ENCODE measurements around the gene SATL1. TPM values are rescaled to one million over a fixed set of nuclear protein-coding genes. Genes with fewer than 3 reads are reported as not detected.
"Not testable (repeated sequence)": the region's sequence is repeated elsewhere in the genome, so short reads cannot be mapped to it uniquely, and the experiment has no call there.

SATL1 gene
- total and polyA plus RNA-seq, 2 donors from 2014 or later, result 0.22 TPM; not detected in 1

- peak; percentile 96 for FAIRE-seq
- peak in 3 of 5 donors; percentile 9 to 33 (median 16) for DNase-seq
- peak; percentile 44 for TF ChIP-seq CTCF (IDR thresholded peaks at IDR 0.05; ENCODE audit: borderline replicate concordance, extremely low read depth, insufficient read depth)
Observed at GRCh38 chrX:85084770-85085393, 158.7 kb downstream of the SATL1 start.

GRCh38 chrX:85077247-85077646 lies 166.3 kb downstream of the SATL1 start:
- H3K9ac ChIP-seq (ENCODE audit: low read length in 3 of 3); H3K9me3 ChIP-seq (ENCODE audit: control insufficient read depth in 2 of 3, insufficient read depth in 1 of 3, low read length in 3 of 3); H3K27ac ChIP-seq (ENCODE audit: low read depth in 2 of 2, low read length in 2 of 2); H3K27me3 ChIP-seq (ENCODE audit: control insufficient read depth, insufficient read depth, low read length); intact Hi-C loops (cut with DNase I); H3K4me1 ChIP-seq (ENCODE audit: control insufficient read depth in 2 of 3, insufficient read depth in 2 of 3, low read depth in 1 of 3, low read length in 3 of 3); DNase-seq; FAIRE-seq; H3K36me3 ChIP-seq (ENCODE audit: control insufficient read depth in 2 of 3, insufficient read depth in 3 of 3, low read length in 3 of 3); H3K4me3 ChIP-seq (ENCODE audit: low read length in 3 of 3): not testable (repeated sequence)

More at GRCh38 chrX:85084770-85085393, 158.7 kb downstream of the SATL1 start:
- Histone ChIP-seq H3K4me3 (ENCODE audit: low read length in 3 of 3) (no peak overlapping the region), H3K36me3 (ENCODE audit: control insufficient read depth in 2 of 3, insufficient read depth in 3 of 3, low read length in 3 of 3) (peaks cover 0 to 3% (median 0%) of the 10 kb centered on the region in 3 donors), H3K27ac (ENCODE audit: low read depth in 2 of 2, low read length in 2 of 2) (no peak overlapping the region), H3K9ac (ENCODE audit: low read length in 3 of 3) (no peak overlapping the region), H3K9me3 (ENCODE audit: control insufficient read depth in 2 of 3, insufficient read depth in 1 of 3, low read length in 3 of 3) (no peaks in the 10 kb centered on the region), H3K27me3 (ENCODE audit: control insufficient read depth, insufficient read depth, low read length) (no peaks in the 10 kb centered on the region), H3K4me1 (ENCODE audit: control insufficient read depth in 2 of 3, insufficient read depth in 2 of 3, low read depth in 1 of 3, low read length in 3 of 3) (no peaks in the 10 kb centered on the region)
- intact Hi-C loops (cut with DNase I), result no loop called here

- Histone ChIP-seq H3K36me3 (ENCODE audit: control insufficient read depth in 2 of 3, insufficient read depth in 3 of 3, low read length in 3 of 3) (no peaks in the 10 kb centered on the region), H3K27ac (ENCODE audit: low read depth in 2 of 2, low read length in 2 of 2) (no peak overlapping the region), H3K4me1 (ENCODE audit: control insufficient read depth in 2 of 3, insufficient read depth in 2 of 3, low read depth in 1 of 3, low read length in 3 of 3) (no peaks in the 10 kb centered on the region), H3K9ac (ENCODE audit: low read length in 3 of 3) (no peak overlapping the region), H3K27me3 (ENCODE audit: control insufficient read depth, insufficient read depth, low read length) (no peaks in the 10 kb centered on the region), H3K9me3 (ENCODE audit: control insufficient read depth in 2 of 3, insufficient read depth in 1 of 3, low read length in 3 of 3) (no peaks in the 10 kb centered on the region), H3K4me3 (ENCODE audit: low read length in 3 of 3) (no peak overlapping the region)
- DNase-seq (no peak), FAIRE-seq (no peak)
- no peak for TF ChIP-seq CTCF (IDR thresholded peaks at IDR 0.05; ENCODE audit: borderline replicate concordance, extremely low read depth, insufficient read depth)
- intact Hi-C loops (cut with DNase I), result no loop called here
Observed at GRCh38 chrX:85065512-85066198, 177.9 kb downstream of the SATL1 start.

- no peaks in the 10 kb centered on the region for H3K36me3 ChIP-seq (ENCODE audit: control insufficient read depth in 2 of 3, insufficient read depth in 3 of 3, low read length in 3 of 3)
- H3K9me3 ChIP-seq (ENCODE audit: control insufficient read depth in 2 of 3, insufficient read depth in 1 of 3, low read length in 3 of 3), result no peaks in the 10 kb centered on the region
- no peak overlapping the region for H3K4me3 ChIP-seq (ENCODE audit: low read length in 3 of 3)
- intact Hi-C loops (cut with DNase I), result no loop called here
- no peak for TF ChIP-seq CTCF (IDR thresholded peaks at IDR 0.05; ENCODE audit: borderline replicate concordance, extremely low read depth, insufficient read depth)
- no peaks in the 10 kb centered on the region for H3K27me3 ChIP-seq (ENCODE audit: control insufficient read depth, insufficient read depth, low read length)
- peak in 1 of 5 donors; percentile 0 for DNase-seq
- H3K27ac ChIP-seq (ENCODE audit: low read depth in 2 of 2, low read length in 2 of 2), result no peak overlapping the region
- H3K9ac ChIP-seq (ENCODE audit: low read length in 3 of 3), result no peak overlapping the region
- no peak for FAIRE-seq
- no peaks in the 10 kb centered on the region for H3K4me1 ChIP-seq (ENCODE audit: control insufficient read depth in 2 of 3, insufficient read depth in 2 of 3, low read depth in 1 of 3, low read length in 3 of 3)
Observed at GRCh38 chrX:85052636-85053343, 190.8 kb downstream of the SATL1 start.
